Chondrocyte (in vitro differentiated cells): ENCODE measurements around the gene AKAP13. TPM values are rescaled to one million over a fixed set of nuclear protein-coding genes. Genes with fewer than 3 reads are reported as not detected.
A peak's percentile ranks its signal among the peaks of the same experiment; 100 is the strongest.

ENCODE experiments used
- DNase-seq: peaks from one replicate; pipeline ENCODE4 v3.0.0; 2021; ENCODE audit warnings: mixed read lengths, low spot score
- H3K27ac Mint-ChIP-seq: one replicate; pipeline ENCODE4 v1.8.0; 2021; ENCODE audit warnings: mild to moderate bottlenecking, moderate library complexity, mixed read lengths; ENCODE audit not compliant: unreplicated experiment
- H3K27me3 Mint-ChIP-seq: 2 replicates; pipeline ENCODE4 v1.8.0; 2021; ENCODE audit warnings: low read depth, mixed read lengths
- H3K36me3 Mint-ChIP-seq: 2 replicates; pipeline ENCODE4 v1.8.0; 2021; ENCODE audit warnings: low read depth, mixed read lengths
- H3K4me1 Mint-ChIP-seq: 2 replicates; pipeline ENCODE4 v1.8.0; 2021; ENCODE audit warnings: low read depth, mild to moderate bottlenecking, mixed read lengths
- H3K4me3 Mint-ChIP-seq: one replicate; pipeline ENCODE4 v1.8.0; 2021; ENCODE audit warnings: mild to moderate bottlenecking, moderate library complexity, mixed read lengths; ENCODE audit not compliant: unreplicated experiment
- H3K9me3 Mint-ChIP-seq: 2 replicates; pipeline ENCODE4 v1.8.0; 2021; ENCODE audit warnings: low read depth, mixed read lengths
- CTCF ChIP-seq: fragments of 200-600 bp; sonication (generic); IDR thresholded peaks from 2 replicates; pipeline ENCODE4 v1.5.0; 2021; ENCODE audit warnings: antibody characterized with exemption, mild to moderate bottlenecking, moderate library complexity
- total RNA-seq: library from RNA; stranded (reverse); gene quantifications from 3 replicates; pipeline ENCODE4 v1.2.1, GENCODE V29; 2021

The AKAP13 gene
- total RNA-seq, 1 donor from 2014 or later, result 80.6 TPM

- TF ChIP-seq CTCF, result no peak
- Mint-ChIP-seq H3K27me3 (no peaks in the 10 kb centered on the region), H3K9me3 (no peaks in the 10 kb centered on the region), H3K36me3 (peaks cover 22% of the 10 kb centered on the region), H3K27ac (no peak overlapping the region), H3K4me1 (peaks cover 51% of the 10 kb centered on the region), H3K4me3 (no peak overlapping the region)
- DNase-seq, result no peak
Observed at GRCh38 chr15:85710340-85710842, 330.0 kb downstream of the AKAP13 start.

- H3K9me3 Mint-ChIP-seq, result no peaks in the 10 kb centered on the region
- H3K27me3 Mint-ChIP-seq, result no peaks in the 10 kb centered on the region
- TF ChIP-seq CTCF, result no peak
- no peak overlapping the region for H3K4me3 Mint-ChIP-seq
- H3K36me3 Mint-ChIP-seq, result peaks cover 27% of the 10 kb centered on the region
- peaks cover 44% of the 10 kb centered on the region for H3K4me1 Mint-ChIP-seq
- DNase-seq, result no peak
- peak overlapping the region; percentile 24 for H3K27ac Mint-ChIP-seq
Observed at GRCh38 chr15:85711580-85712192, 331.3 kb downstream of the AKAP13 start.

- Mint-ChIP-seq H3K27me3 (no peaks in the 10 kb centered on the region), H3K27ac (no peak overlapping the region), H3K4me3 (no peak overlapping the region), H3K4me1 (peaks cover 11% of the 10 kb centered on the region), H3K36me3 (peaks cover 40% of the 10 kb centered on the region), H3K9me3 (no peaks in the 10 kb centered on the region)
- DNase-seq, result no peak
- TF ChIP-seq CTCF, result no peak
Observed at GRCh38 chr15:85716261-85716660, 335.9 kb downstream of the AKAP13 start.

GRCh38 chr15:85717212-85717611, 336.8 kb downstream of the AKAP13 start:
- DNase-seq, result no peak
- Mint-ChIP-seq H3K36me3 (peaks cover 41% of the 10 kb centered on the region), H3K4me1 (peaks cover 1% of the 10 kb centered on the region), H3K27me3 (no peaks in the 10 kb centered on the region), H3K9me3 (no peaks in the 10 kb centered on the region), H3K27ac (no peak overlapping the region), H3K4me3 (no peak overlapping the region)
- no peak for TF ChIP-seq CTCF

GRCh38 chr15:85718271-85718971, 338.0 kb downstream of the AKAP13 start:
- Mint-ChIP-seq H3K4me3 (no peak overlapping the region), H3K4me1 (peaks cover 3% of the 10 kb centered on the region), H3K27me3 (no peaks in the 10 kb centered on the region), H3K36me3 (peaks cover 44% of the 10 kb centered on the region), H3K9me3 (no peaks in the 10 kb centered on the region), H3K27ac (no peak overlapping the region)
- TF ChIP-seq CTCF, result no peak
- no peak for DNase-seq
